ENCODE results near the gene DDR1.
A peak's percentile ranks its signal among the peaks of the same experiment; 100 is the strongest.

DDR1 gene

DNA sequence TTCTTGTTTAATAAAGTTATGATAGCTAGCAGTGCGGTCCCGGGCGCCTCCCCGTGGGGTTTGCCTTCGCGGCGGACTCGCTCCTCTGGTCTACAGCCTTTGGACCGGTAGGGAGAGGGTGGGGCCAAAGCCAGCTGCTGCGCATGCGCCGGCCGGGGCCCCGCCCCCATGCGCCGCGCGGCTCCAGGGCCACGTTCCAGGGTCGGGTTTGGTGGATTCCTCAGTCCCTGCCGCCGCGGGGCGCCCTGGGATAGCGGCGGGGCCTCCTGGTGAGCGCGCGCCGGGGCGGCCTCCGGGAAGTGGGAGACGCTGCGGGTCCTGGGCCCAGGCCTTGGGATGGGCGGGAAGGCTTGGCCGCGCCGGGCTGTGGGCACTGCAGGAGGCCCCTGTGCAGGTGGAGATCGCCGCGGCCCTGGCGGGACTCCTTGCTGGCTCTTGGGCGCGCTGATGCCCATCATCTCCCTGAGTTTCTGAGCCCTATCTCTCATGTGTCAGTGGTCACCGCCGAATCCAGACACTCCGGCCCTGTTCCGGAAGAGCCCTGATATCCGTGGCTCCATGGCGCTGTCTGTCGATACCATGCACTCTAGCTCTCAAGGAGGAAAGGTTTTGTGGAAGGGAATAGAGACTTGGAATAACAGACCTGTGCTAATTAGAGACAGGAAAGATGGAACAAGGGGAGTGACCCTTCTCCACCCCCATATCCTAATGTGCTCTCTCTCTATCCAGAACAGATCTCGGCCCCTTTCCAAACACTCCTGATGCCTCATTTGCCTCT, 29.9 kb downstream of the DDR1 start, which contains the start of gene VARS2:
TSS of gene VARS2 (plus strand) at position 163 of the 778 bp plus-strand sequence. CDS start at position 762, 599 bp downstream.
- peak within 1 kb of the TSS; percentile 41 for H3K4ac ChIP-seq (ENCODE audit: low read depth, low read length)
- H3K9ac ChIP-seq (ENCODE audit: low read length): peak within 1 kb of the TSS; percentile 52
- H3K23ac ChIP-seq (ENCODE audit: low read length): no peak within 1 kb of the TSS
- no peaks in the 10 kb centered on the region for H3K9me3 ChIP-seq (ENCODE audit: insufficient read depth, low read depth, low read length)
- H3K36me3 ChIP-seq (ENCODE audit: control insufficient read depth in 1 of 2, insufficient read depth in 2 of 2, low read length in 2 of 2): peaks cover 32 to 36% of the 10 kb centered on the region in 2 experiments
- H3K4me1 ChIP-seq (ENCODE audit: control insufficient read depth in 1 of 2, insufficient read depth in 2 of 2, low read length in 2 of 2): peaks cover 4 to 8% of the 10 kb centered on the region in 2 experiments
- peak within 1 kb of the TSS; percentile 59 for H3K14ac ChIP-seq (ENCODE audit: low read length)
- H2AK5ac ChIP-seq (ENCODE audit: low read length): peak within 1 kb of the TSS; percentile 72
- peak; percentile 92 to 95 for DNase-seq
- H3K79me2 ChIP-seq (ENCODE audit: control insufficient read depth, insufficient read depth, low read length, poor library complexity): peaks cover 4% of the 10 kb centered on the region
- peak within 1 kb of the TSS; percentile 86 for H4K12ac ChIP-seq (ENCODE audit: low read depth, low read length)
- H3K18ac ChIP-seq (ENCODE audit: low read length): peak within 1 kb of the TSS; percentile 65
- peak within 1 kb of the TSS; percentile 44 for H3K27ac ChIP-seq (ENCODE audit: low read depth, low read length)
- H3K4me2 ChIP-seq (ENCODE audit: low read length): peak within 1 kb of the TSS; percentile 58
- H2BK5ac ChIP-seq (ENCODE audit: low read depth, low read length, poor library complexity): peak within 1 kb of the TSS; percentile 12
- peak within 1 kb of the TSS; percentile 33 for H2BK120ac ChIP-seq (ENCODE audit: insufficient read depth, low read length, poor library complexity)
- H3K79me1 ChIP-seq (ENCODE audit: low read length): peaks cover 6% of the 10 kb centered on the region
- H4K91ac ChIP-seq (ENCODE audit: low read depth, low read length): peak within 1 kb of the TSS; percentile 78
- no peaks in the 10 kb centered on the region for H3K27me3 ChIP-seq (ENCODE audit: insufficient read depth, low read length)
- WGBS (ENCODE audit: extremely low coverage, insufficient coverage, insufficient read length): no CpG with 5 or more reads among the region's 52 CpGs
- H3K4me3 ChIP-seq (ENCODE audit: low read depth, low read length): peak within 1 kb of the TSS; percentile 62
- peak within 1 kb of the TSS; percentile 19 for H2BK12ac ChIP-seq (ENCODE audit: low read length)
- peak within 1 kb of the TSS; percentile 72 for H2AFZ ChIP-seq (ENCODE audit: insufficient read depth, low read length, poor library complexity)
- H4K8ac ChIP-seq (ENCODE audit: low read depth, low read length): peak within 1 kb of the TSS; percentile 88

DNA sequence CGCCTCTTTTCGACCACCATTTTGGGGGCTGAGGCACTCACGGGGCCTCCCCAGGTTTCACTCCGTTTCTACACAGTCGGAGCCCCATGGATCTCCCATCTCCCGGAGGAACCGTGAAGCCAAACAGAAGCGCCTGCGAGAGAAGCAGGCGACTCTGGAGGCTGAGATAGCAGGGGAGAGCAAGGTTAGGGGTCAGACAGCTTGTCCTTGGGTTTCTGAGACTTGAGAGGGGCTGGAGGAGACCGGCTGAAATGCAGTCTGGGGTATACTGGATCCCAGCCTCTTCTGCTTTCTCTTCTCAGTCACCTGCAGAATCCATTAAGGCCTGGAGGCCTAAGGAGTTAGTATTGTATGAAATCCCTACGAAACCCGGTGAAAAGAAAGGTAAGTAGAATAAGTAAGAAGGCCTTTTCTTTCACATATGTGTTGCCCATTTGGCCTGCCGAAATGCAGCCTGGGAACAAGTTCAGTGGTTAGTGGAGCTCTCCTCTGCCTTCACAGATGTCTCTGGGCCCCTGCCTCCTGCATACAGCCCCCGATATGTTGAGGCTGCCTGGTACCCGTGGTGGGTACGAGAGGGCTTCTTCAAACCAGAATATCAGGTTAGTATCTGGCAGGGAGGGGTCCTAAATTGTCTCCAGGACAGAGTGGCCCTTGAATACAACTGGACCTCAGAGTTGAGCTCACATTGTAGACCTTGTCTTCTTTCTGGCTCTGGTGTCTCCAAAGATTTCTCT, 30.7 kb downstream of the DDR1 start:
- peaks cover 4% of the 10 kb centered on the region for H3K79me2 ChIP-seq (ENCODE audit: control insufficient read depth, insufficient read depth, low read length, poor library complexity)
- WGBS (ENCODE audit: extremely low coverage, insufficient coverage, insufficient read length): no CpG with 5 or more reads among the region's 17 CpGs

DNA sequence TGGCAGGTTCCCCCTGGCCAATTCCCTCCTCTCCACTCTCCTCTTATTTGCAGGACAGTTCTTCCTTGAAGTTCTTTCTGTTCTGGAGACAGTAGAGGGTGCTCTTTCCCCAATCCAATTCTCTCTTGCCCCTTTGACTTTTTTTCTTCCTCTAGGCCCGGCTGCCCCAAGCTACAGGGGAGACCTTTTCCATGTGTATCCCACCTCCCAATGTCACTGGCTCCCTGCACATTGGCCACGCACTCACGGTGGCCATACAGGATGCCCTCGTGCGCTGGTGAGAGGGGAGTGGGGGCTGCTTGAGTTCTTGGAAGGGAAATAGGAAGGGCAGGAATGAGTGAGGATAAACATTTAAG, 31.2 kb downstream of the DDR1 start:
- peak overlapping the region; percentile 12 for H4K91ac ChIP-seq (ENCODE audit: low read depth, low read length)
- no peak overlapping the region for H3K9ac ChIP-seq (ENCODE audit: low read length)
- peak; percentile 11 to 64 for DNase-seq
- H4K12ac ChIP-seq (ENCODE audit: low read depth, low read length): no peak overlapping the region
- H2BK5ac ChIP-seq (ENCODE audit: low read depth, low read length, poor library complexity): no peak overlapping the region
- H3K27me3 ChIP-seq (ENCODE audit: insufficient read depth, low read length): no peaks in the 10 kb centered on the region
- H3K36me3 ChIP-seq (ENCODE audit: control insufficient read depth in 1 of 2, insufficient read depth in 2 of 2, low read length in 2 of 2): peaks cover 35 to 37% of the 10 kb centered on the region in 2 experiments
- no peak overlapping the region for H2BK12ac ChIP-seq (ENCODE audit: low read length)
- H2AFZ ChIP-seq (ENCODE audit: insufficient read depth, low read length, poor library complexity): no peak overlapping the region
- H3K9me3 ChIP-seq (ENCODE audit: insufficient read depth, low read depth, low read length): no peaks in the 10 kb centered on the region
- no peak overlapping the region for H3K18ac ChIP-seq (ENCODE audit: low read length)
- no peak overlapping the region for H3K14ac ChIP-seq (ENCODE audit: low read length)
- no peak overlapping the region for H2AK5ac ChIP-seq (ENCODE audit: low read length)
- H3K79me2 ChIP-seq (ENCODE audit: control insufficient read depth, insufficient read depth, low read length, poor library complexity): peaks cover 4% of the 10 kb centered on the region
- peaks cover 6% of the 10 kb centered on the region for H3K79me1 ChIP-seq (ENCODE audit: low read length)
- H3K4ac ChIP-seq (ENCODE audit: low read depth, low read length): no peak overlapping the region
- no peak overlapping the region for H3K4me3 ChIP-seq (ENCODE audit: low read depth, low read length)
- H3K4me2 ChIP-seq (ENCODE audit: low read length): no peak overlapping the region
- H3K23ac ChIP-seq (ENCODE audit: low read length): no peak overlapping the region
- WGBS (ENCODE audit: extremely low coverage, insufficient coverage, insufficient read length): no CpG with 5 or more reads among the region's 5 CpGs
- H3K4me1 ChIP-seq (ENCODE audit: control insufficient read depth in 1 of 2, insufficient read depth in 2 of 2, low read length in 2 of 2): peaks cover 4 to 8% of the 10 kb centered on the region in 2 experiments
- peak overlapping the region; percentile 7 for H4K8ac ChIP-seq (ENCODE audit: low read depth, low read length)
- peak overlapping the region; percentile 46 for H2BK120ac ChIP-seq (ENCODE audit: insufficient read depth, low read length, poor library complexity)
- H3K27ac ChIP-seq (ENCODE audit: low read depth, low read length): no peak overlapping the region

More for the DNA sequence above, 30.7 kb downstream of the DDR1 start:
- no peak for DNase-seq
- Histone ChIP-seq H2AK5ac (ENCODE audit: low read length) (peak overlapping the region; percentile 72), H3K14ac (ENCODE audit: low read length) (peak overlapping the region; percentile 24), H3K9ac (ENCODE audit: low read length) (no peak overlapping the region), H3K27me3 (ENCODE audit: insufficient read depth, low read length) (no peaks in the 10 kb centered on the region), H2BK5ac (ENCODE audit: low read depth, low read length, poor library complexity) (peak overlapping the region; percentile 13), H3K27ac (ENCODE audit: low read depth, low read length) (no peak overlapping the region), H2BK12ac (ENCODE audit: low read length) (peak overlapping the region; percentile 42), H2BK120ac (ENCODE audit: insufficient read depth, low read length, poor library complexity) (peak overlapping the region; percentile 23), H3K79me1 (ENCODE audit: low read length) (peaks cover 6% of the 10 kb centered on the region), H3K4ac (ENCODE audit: low read depth, low read length) (peak overlapping the region; percentile 17), H3K9me3 (ENCODE audit: insufficient read depth, low read depth, low read length) (no peaks in the 10 kb centered on the region), H4K8ac (ENCODE audit: low read depth, low read length) (peak overlapping the region; percentile 64), H2AFZ (ENCODE audit: insufficient read depth, low read length, poor library complexity) (peak overlapping the region; percentile 33), H3K4me2 (ENCODE audit: low read length) (peak overlapping the region; percentile 58), H4K12ac (ENCODE audit: low read depth, low read length) (peak overlapping the region; percentile 34), H3K4me3 (ENCODE audit: low read depth, low read length) (no peak overlapping the region), H3K4me1 (ENCODE audit: control insufficient read depth in 1 of 2, insufficient read depth in 2 of 2, low read length in 2 of 2) (peaks cover 4 to 8% of the 10 kb centered on the region in 2 experiments), H4K91ac (ENCODE audit: low read depth, low read length) (peak overlapping the region; percentile 78), H3K36me3 (ENCODE audit: control insufficient read depth in 1 of 2, insufficient read depth in 2 of 2, low read length in 2 of 2) (peaks cover 35 to 37% of the 10 kb centered on the region in 2 experiments), H3K18ac (ENCODE audit: low read length) (no peak overlapping the region), H3K23ac (ENCODE audit: low read length) (no peak overlapping the region)

DNA sequence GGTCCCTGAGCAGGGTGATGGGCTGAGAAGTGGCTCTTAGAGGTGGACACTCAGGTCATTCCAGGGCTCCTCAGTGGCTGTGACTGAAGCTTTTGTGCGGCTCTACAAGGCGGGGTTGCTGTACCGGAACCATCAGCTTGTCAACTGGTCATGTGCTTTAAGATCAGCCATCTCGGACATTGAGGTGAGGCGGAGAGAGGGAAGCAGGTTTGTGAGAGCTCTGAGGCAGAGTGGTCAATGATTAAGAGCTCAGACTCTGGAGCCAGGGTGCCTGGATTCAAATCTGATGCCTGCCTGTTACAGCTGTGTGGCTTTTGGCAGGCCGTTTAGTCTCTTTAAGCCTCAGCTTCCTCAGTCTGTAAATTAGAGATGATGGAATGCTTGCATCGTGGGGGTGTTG, 32.7 kb downstream of the DDR1 start:
- DNase-seq: no peak
- no peak overlapping the region for H4K8ac ChIP-seq (ENCODE audit: low read depth, low read length)
- no peak overlapping the region for H2BK12ac ChIP-seq (ENCODE audit: low read length)
- no peak overlapping the region for H2AK5ac ChIP-seq (ENCODE audit: low read length)
- H2BK5ac ChIP-seq (ENCODE audit: low read depth, low read length, poor library complexity): no peak overlapping the region
- H3K27me3 ChIP-seq (ENCODE audit: insufficient read depth, low read length): no peaks in the 10 kb centered on the region
- no peak overlapping the region for H3K4ac ChIP-seq (ENCODE audit: low read depth, low read length)
- no peak overlapping the region for H3K14ac ChIP-seq (ENCODE audit: low read length)
- no peak overlapping the region for H3K4me2 ChIP-seq (ENCODE audit: low read length)
- H3K27ac ChIP-seq (ENCODE audit: low read depth, low read length): no peak overlapping the region
- no peak overlapping the region for H3K18ac ChIP-seq (ENCODE audit: low read length)
- peaks cover 27 to 36% of the 10 kb centered on the region in 2 experiments for H3K36me3 ChIP-seq (ENCODE audit: control insufficient read depth in 1 of 2, insufficient read depth in 2 of 2, low read length in 2 of 2)
- H3K23ac ChIP-seq (ENCODE audit: low read length): no peak overlapping the region
- H4K91ac ChIP-seq (ENCODE audit: low read depth, low read length): no peak overlapping the region
- H2BK120ac ChIP-seq (ENCODE audit: insufficient read depth, low read length, poor library complexity): no peak overlapping the region
- peaks cover 6% of the 10 kb centered on the region for H3K79me1 ChIP-seq (ENCODE audit: low read length)
- H2AFZ ChIP-seq (ENCODE audit: insufficient read depth, low read length, poor library complexity): no peak overlapping the region
- H3K9me3 ChIP-seq (ENCODE audit: insufficient read depth, low read depth, low read length): no peaks in the 10 kb centered on the region
- peaks cover 4% of the 10 kb centered on the region for H3K79me2 ChIP-seq (ENCODE audit: control insufficient read depth, insufficient read depth, low read length, poor library complexity)
- H3K4me3 ChIP-seq (ENCODE audit: low read depth, low read length): no peak overlapping the region
- no CpG with 5 or more reads among the region's 7 CpGs for WGBS (ENCODE audit: extremely low coverage, insufficient coverage, insufficient read length)
- H4K12ac ChIP-seq (ENCODE audit: low read depth, low read length): no peak overlapping the region
- H3K4me1 ChIP-seq (ENCODE audit: control insufficient read depth in 1 of 2, insufficient read depth in 2 of 2, low read length in 2 of 2): peaks cover 4 to 8% of the 10 kb centered on the region in 2 experiments
- no peak overlapping the region for H3K9ac ChIP-seq (ENCODE audit: low read length)
